ENCODE results near the gene CABP5.

GRCh38 chr19:48060381-48060780 is 16.5 kb upstream of the CABP5 start:
- TF ChIP-seq CTCF (conservative IDR thresholded peaks at IDR 0.05 in 1 of 2, IDR thresholded peaks at IDR 0.05 in 1 of 2; ENCODE audit: low read depth in 1 of 2, low read length in 2 of 2) (no peak), EZH2 (IDR thresholded peaks at IDR 0.05; ENCODE audit: low read length, missing control alignments) (no peak)
